OCI-LY7 (cell line): ENCODE measurements around the gene SLX4IP. TPM values are rescaled to one million over a fixed set of nuclear protein-coding genes. Genes with fewer than 3 reads are reported as not detected.
"Not testable (repeated sequence)": the region's sequence is repeated elsewhere in the genome, so short reads cannot be mapped to it uniquely, and the experiment has no call there.

Experiments
- BruUV-seq: library from RNA; stranded (reverse); fragments of 400-500 nt; replicated peaks from 2 replicates; lab custom pipeline; 2021; lab: Mats Ljungman, UMichigan
- CTCF ChIA-PET: fragments of 300-600 bp; sonication (Branson Sonifier 250); formaldehyde crosslinking; loops from one replicate; lab custom pipeline; 2022; ENCODE audit warnings: antibody characterized with exemption; ENCODE audit not compliant: unreplicated experiment; lab: Charles Lee
- POLR2A ChIA-PET: fragments of 300-600 bp; sonication (Branson Sonifier 250); formaldehyde crosslinking; loops from one replicate; lab custom pipeline; 2022; ENCODE audit warnings: antibody characterized with exemption; lab: Charles Lee
- DNase-seq: peaks from one replicate; pipeline ENCODE4 v3.0.0-alpha.2; 2015; ENCODE audit warnings: low spot score
- H2AFZ ChIP-seq: fragments of 200-600 bp; sonication (generic), shearing (Covaris generic); 2 replicates; pipeline ENCODE4 v1.6.1; 2014; ENCODE audit warnings: mild to moderate bottlenecking, antibody characterized with exemption, low read length, moderate library complexity
- H3K27ac ChIP-seq: fragments of 200-600 bp; sonication (generic); 2 replicates; pipeline ENCODE4 v1.5.1; 2014; ENCODE audit warnings: mixed run types, low read depth, mild to moderate bottlenecking, moderate library complexity, low read length, inconsistent platforms; ENCODE audit not compliant: poor library complexity, severe bottlenecking
- H3K36me3 ChIP-seq: fragments of 200-600 bp; sonication (generic); 2 replicates; pipeline ENCODE4 v1.6.1; 2014; ENCODE audit warnings: mild to moderate bottlenecking, antibody characterized with exemption, low read length, moderate library complexity, mixed read lengths; ENCODE audit not compliant: insufficient read depth
- H3K4me1 ChIP-seq: fragments of 200-600 bp; sonication (generic); 2 replicates; pipeline ENCODE4 v1.5.1; 2014; ENCODE audit warnings: mild to moderate bottlenecking, low read length; ENCODE audit not compliant: insufficient read depth, poor library complexity, severe bottlenecking
- H3K4me2 ChIP-seq: fragments of 200-600 bp; sonication (generic); 2 replicates; pipeline ENCODE4 v1.6.1; 2014; ENCODE audit warnings: mild to moderate bottlenecking, low read length
- H3K4me3 ChIP-seq: fragments of 200-600 bp; sonication (generic); 2 replicates; pipeline ENCODE4 v1.5.1; 2014; ENCODE audit warnings: mild to moderate bottlenecking, low read depth, low read length; ENCODE audit not compliant: poor library complexity, severe bottlenecking
- H3K79me2 ChIP-seq: fragments of 200-600 bp; sonication (generic); 2 replicates; pipeline ENCODE4 v1.6.1; 2016; ENCODE audit warnings: low read depth, mild to moderate bottlenecking, low read length, moderate library complexity, mixed read lengths; ENCODE audit not compliant: insufficient read depth
- H3K9me2 ChIP-seq: fragments of 200-600 bp; sonication (generic); 2 replicates; pipeline ENCODE4 v1.6.1; 2016; ENCODE audit warnings: mild to moderate bottlenecking, low read length, mixed read lengths; ENCODE audit not compliant: insufficient read depth
- H3K9me3 ChIP-seq: fragments of 200-600 bp; sonication (generic); 2 replicates; pipeline ENCODE4 v1.6.1; 2014; ENCODE audit warnings: mild to moderate bottlenecking, mixed run types, low read length, mixed read lengths
- H4K20me1 ChIP-seq: fragments of 200-600 bp; sonication (generic); 2 replicates; pipeline ENCODE4 v1.6.1; 2014; ENCODE audit warnings: mild to moderate bottlenecking, antibody characterized with exemption, low read length, moderate library complexity, mixed read lengths; ENCODE audit not compliant: insufficient read depth
- EZH2phosphoT487 ChIP-seq: fragments of 200-600 bp; sonication (generic); IDR thresholded peaks from 2 replicates; pipeline ENCODE4 v1.6.1; 2018; ENCODE audit warnings: low read depth, borderline replicate concordance, mild to moderate bottlenecking, mixed run types, antibody characterized with exemption, low read length, moderate library complexity, mixed read lengths
- intact Hi-C: fragments of 100-400 bp; cut with micrococcal nuclease; formaldehyde crosslinking; loops from one replicate; pipeline ENCODE4 v1.10.0; 2022; ENCODE audit not compliant: unreplicated experiment
- total RNA-seq, 2 experiments: library from RNA; depleted of rRNA in 1 of 2; stranded (reverse); fragments of >200 nt in 1 of 2; shearing (Covaris generic) in 1 of 2; gene quantifications; 2 replicates each; pipeline ENCODE4 v1.2.3, GENCODE V29; 2014 to 2022
- TF ChIP-seq, protein P1 (sequence below): fragments of 200-600 bp; sonication (generic); conservative IDR thresholded peaks from 2 replicates; pipeline ENCODE4 v1.5.1; 2014; ENCODE audit warnings: mild to moderate bottlenecking, antibody characterized with exemption, low read length, moderate library complexity, mixed read lengths

The SLX4IP gene
- total RNA-seq, 2 experiments from 2014 or later = 4.1 to 9.2 TPM

DNA sequence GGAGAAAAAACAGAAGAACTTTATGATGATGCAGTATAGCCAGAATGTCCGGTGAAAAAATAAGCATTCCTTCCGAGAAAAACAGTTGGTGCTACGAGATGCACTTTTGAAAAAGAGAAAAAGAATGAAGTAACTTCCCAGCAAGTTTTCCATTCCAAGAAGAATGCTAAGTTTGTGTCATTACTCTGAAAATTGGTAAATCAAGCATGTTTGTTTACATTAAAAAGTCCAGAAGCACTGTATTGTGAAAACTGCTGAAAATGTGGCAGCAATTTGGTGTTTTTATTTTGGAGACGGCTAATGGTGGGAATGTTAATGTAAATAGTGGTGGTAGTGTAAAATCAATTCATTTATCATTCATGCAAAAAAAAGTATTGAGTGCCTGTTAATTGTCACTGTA lies 47.4 kb upstream of the SLX4IP start:
- Histone ChIP-seq H3K27ac (no peak overlapping the region), H3K4me1 (no peaks in the 10 kb centered on the region), H3K36me3 (no peaks in the 10 kb centered on the region), H3K79me2 (no peaks in the 10 kb centered on the region), H3K4me2 (no peak overlapping the region), H3K9me2 (no peaks in the 10 kb centered on the region), H3K4me3 (no peak overlapping the region), H2AFZ (no peak overlapping the region), H4K20me1 (no peaks in the 10 kb centered on the region), H3K9me3 (no peaks in the 10 kb centered on the region)
- POLR2A ChIA-PET = no interaction called here
- BruUV-seq = no TSS peak
- intact Hi-C loops = no loop called here
- no peak for DNase-seq
- TF ChIP-seq, protein P1, sequence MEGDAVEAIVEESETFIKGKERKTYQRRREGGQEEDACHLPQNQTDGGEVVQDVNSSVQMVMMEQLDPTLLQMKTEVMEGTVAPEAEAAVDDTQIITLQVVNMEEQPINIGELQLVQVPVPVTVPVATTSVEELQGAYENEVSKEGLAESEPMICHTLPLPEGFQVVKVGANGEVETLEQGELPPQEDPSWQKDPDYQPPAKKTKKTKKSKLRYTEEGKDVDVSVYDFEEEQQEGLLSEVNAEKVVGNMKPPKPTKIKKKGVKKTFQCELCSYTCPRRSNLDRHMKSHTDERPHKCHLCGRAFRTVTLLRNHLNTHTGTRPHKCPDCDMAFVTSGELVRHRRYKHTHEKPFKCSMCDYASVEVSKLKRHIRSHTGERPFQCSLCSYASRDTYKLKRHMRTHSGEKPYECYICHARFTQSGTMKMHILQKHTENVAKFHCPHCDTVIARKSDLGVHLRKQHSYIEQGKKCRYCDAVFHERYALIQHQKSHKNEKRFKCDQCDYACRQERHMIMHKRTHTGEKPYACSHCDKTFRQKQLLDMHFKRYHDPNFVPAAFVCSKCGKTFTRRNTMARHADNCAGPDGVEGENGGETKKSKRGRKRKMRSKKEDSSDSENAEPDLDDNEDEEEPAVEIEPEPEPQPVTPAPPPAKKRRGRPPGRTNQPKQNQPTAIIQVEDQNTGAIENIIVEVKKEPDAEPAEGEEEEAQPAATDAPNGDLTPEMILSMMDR = no peak
- no peak for TF ChIP-seq EZH2phosphoT487
- CTCF ChIA-PET = no interaction called here

- CTCF ChIA-PET = no interaction called here
- Histone ChIP-seq H3K79me2 (no peaks in the 10 kb centered on the region), H3K36me3 (no peaks in the 10 kb centered on the region), H3K4me2 (no peak overlapping the region), H3K4me1 (no peaks in the 10 kb centered on the region), H3K9me2 (no peaks in the 10 kb centered on the region), H3K27ac (no peak overlapping the region), H3K9me3 (no peaks in the 10 kb centered on the region), H2AFZ (no peak overlapping the region), H4K20me1 (no peaks in the 10 kb centered on the region), H3K4me3 (no peak overlapping the region)
- TF ChIP-seq, protein P1 = no peak
- TF ChIP-seq EZH2phosphoT487 = no peak
- intact Hi-C loops = no loop called here
- DNase-seq = no peak
- no TSS peak for BruUV-seq
- POLR2A ChIA-PET = interaction anchor here (0.7 kb wide), 1 partner anchor 30 kb away, joined by 3 read pairs; no protein-coding TSS in a partner anchor
Observed at GRCh38 chr20:10388597-10388996, 46.5 kb upstream of the SLX4IP start.

DNA sequence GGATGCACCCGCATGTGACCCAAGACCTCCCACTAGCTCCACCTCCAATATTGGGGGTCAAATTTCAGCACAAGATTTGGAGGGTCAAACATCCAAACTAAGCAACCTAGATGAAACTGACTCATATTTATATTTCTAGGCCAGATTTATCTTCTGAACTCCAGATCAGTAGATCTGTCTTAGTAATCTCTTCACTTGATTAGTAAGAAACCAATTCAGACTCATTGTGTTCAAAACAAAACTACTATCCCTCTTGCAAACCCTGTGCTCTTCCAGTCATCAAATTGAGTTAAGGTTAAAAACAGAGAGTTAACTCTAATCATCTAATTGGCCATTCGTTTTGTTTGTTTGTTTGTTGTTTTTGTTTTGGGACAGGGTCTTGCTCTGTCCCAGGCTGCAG lies 44.4 kb upstream of the SLX4IP start:
- Histone ChIP-seq H3K9me3 (no peaks in the 10 kb centered on the region), H3K4me2 (no peak overlapping the region), H3K36me3 (no peaks in the 10 kb centered on the region), H3K27ac (no peak overlapping the region), H3K4me3 (no peak overlapping the region), H3K9me2 (no peaks in the 10 kb centered on the region), H4K20me1 (no peaks in the 10 kb centered on the region), H3K4me1 (no peaks in the 10 kb centered on the region), H2AFZ (no peak overlapping the region), H3K79me2 (no peaks in the 10 kb centered on the region)
- TF ChIP-seq, protein P1 = no peak
- no peak for TF ChIP-seq EZH2phosphoT487
- CTCF ChIA-PET = no interaction called here
- POLR2A ChIA-PET = interaction anchor here (1.7 kb wide), 1 partner anchor 10 kb away, joined by 3 read pairs; no protein-coding TSS in a partner anchor
- no peak for DNase-seq
- intact Hi-C loops = no loop called here
- BruUV-seq = no TSS peak

DNA sequence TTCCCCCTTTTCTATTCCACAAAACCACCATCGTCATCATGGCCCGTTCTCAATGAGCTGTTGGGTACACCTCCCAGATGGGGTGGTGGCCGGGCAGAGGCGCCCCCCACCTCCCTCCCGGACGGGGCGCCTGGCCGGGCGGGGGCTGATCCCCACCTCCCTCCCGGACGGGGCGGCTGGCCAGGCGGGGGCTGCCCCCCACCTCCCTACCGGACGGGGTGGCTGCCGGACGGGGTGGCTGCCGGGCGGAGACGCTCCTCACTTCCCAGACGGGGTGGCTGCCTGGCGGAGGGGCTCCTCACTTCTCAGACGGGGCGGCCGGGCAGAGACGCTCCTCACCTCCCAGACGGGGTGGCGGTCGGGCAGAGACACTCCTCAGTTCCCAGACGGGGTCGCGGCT lies 40.4 kb upstream of the SLX4IP start:
- H3K9me2 ChIP-seq, H2AFZ ChIP-seq, H4K20me1 ChIP-seq, DNase-seq, intact Hi-C loops, H3K4me1 ChIP-seq, H3K27ac ChIP-seq, H3K36me3 ChIP-seq, BruUV-seq, H3K4me2 ChIP-seq, H3K4me3 ChIP-seq, CTCF ChIA-PET, H3K79me2 ChIP-seq, H3K9me3 ChIP-seq, POLR2A ChIA-PET: not testable (repeated sequence)
